ENCODE results near the gene FIGN. TPM values are rescaled to one million over a fixed set of nuclear protein-coding genes. Genes with fewer than 3 reads are reported as not detected.
A peak's percentile ranks its signal among the peaks of the same experiment; 100 is the strongest.

The FIGN gene
- total and polyA plus RNA-seq, 4 experiments from 2014 or later, result not detected

DNA sequence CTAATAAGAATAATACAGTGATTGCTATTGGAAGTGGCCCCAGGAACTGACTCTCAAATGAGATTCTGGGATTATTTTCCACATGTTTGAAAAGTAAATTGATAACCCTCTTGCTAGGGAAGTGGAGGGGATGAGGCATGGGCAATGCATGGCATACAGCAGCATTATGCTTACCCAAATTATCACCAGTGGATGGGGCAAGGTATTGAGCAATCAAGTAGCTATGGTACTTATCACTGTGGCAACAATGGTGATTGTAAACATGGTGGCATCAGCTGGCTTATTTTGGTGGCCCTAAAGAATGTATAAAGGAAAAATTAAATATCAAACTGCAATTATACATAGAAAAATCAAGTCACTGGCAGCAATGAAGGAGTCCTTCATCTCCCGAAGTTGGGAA, 155.1 kb downstream of the FIGN start:
- ChIA-PET POLR2A (ENCODE audit: partially characterized antibody) (no interaction called here), CTCF (ENCODE audit: partially characterized antibody) (no interaction called here)
- no peaks in the 10 kb centered on the region for H3K27me3 ChIP-seq (ENCODE audit: insufficient read depth, low read length)
- Mint-ChIP-seq H3K9me3 (peaks cover 0 to 15% (median 6%) of the 10 kb centered on the region in 8 donors), H3K27me3 (no peaks in the 10 kb centered on the region), H3K27ac (no peak overlapping the region), H3K36me3 (no peaks in the 10 kb centered on the region), H3K4me1 (no peaks in the 10 kb centered on the region), H3K4me3 (no peak overlapping the region)
- H3K4me3 ChIP-seq (ENCODE audit: low read length in 2 of 2), result no peak overlapping the region
- no peaks in the 10 kb centered on the region for H3K4me1 ChIP-seq (ENCODE audit: insufficient read depth, low read length)
- intact Hi-C loops (cut with micrococcal nuclease), result no loop called here
- H3K36me3 ChIP-seq (ENCODE audit: insufficient read depth, low read length), result no peaks in the 10 kb centered on the region
- DNase-seq, result no peak
- no peak overlapping the region for H3K27ac ChIP-seq (ENCODE audit: low read depth, low read length)
- no peaks in the 10 kb centered on the region for H3K9me3 ChIP-seq (ENCODE audit: control insufficient read depth in 1 of 2, low read length in 2 of 2)

DNA sequence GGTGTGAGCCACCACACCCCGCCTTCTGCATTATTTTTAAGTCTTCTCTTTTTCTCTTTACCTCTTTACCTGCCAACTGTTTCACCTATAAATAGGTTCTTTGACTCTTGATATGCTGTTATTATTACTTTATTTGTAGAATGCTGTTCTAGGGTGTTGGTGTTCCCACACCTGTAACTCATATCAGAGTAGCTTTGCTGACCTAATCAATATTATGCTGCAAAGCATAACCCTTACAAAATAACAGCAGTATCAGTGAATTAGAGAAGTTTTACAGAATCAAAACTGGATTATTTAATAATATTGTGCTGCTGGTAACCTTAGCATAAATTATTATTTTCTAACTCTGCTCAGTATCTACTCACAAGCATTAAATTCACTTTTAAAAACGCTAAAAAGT, 161.5 kb downstream of the FIGN start:
- Mint-ChIP-seq H3K9me3 (peaks cover 2 to 19% (median 5%) of the 10 kb centered on the region in 8 donors), H3K27me3 (no peaks in the 10 kb centered on the region), H3K4me1 (no peaks in the 10 kb centered on the region), H3K27ac (no peak overlapping the region), H3K36me3 (no peaks in the 10 kb centered on the region), H3K4me3 (no peak overlapping the region)
- H3K27me3 ChIP-seq (ENCODE audit: insufficient read depth, low read length), result no peaks in the 10 kb centered on the region
- H3K36me3 ChIP-seq (ENCODE audit: insufficient read depth, low read length), result no peaks in the 10 kb centered on the region
- CTCF ChIA-PET (ENCODE audit: partially characterized antibody), result no interaction called here
- intact Hi-C loops (cut with micrococcal nuclease), result no loop called here
- H3K4me3 ChIP-seq (ENCODE audit: low read length in 2 of 2), result no peak overlapping the region
- POLR2A ChIA-PET (ENCODE audit: partially characterized antibody), result no interaction called here
- H3K4me1 ChIP-seq (ENCODE audit: insufficient read depth, low read length), result no peaks in the 10 kb centered on the region
- H3K9me3 ChIP-seq (ENCODE audit: control insufficient read depth in 1 of 2, low read length in 2 of 2), result no peaks in the 10 kb centered on the region
- H3K27ac ChIP-seq (ENCODE audit: low read depth, low read length), result no peak overlapping the region
- no peak for DNase-seq

DNA sequence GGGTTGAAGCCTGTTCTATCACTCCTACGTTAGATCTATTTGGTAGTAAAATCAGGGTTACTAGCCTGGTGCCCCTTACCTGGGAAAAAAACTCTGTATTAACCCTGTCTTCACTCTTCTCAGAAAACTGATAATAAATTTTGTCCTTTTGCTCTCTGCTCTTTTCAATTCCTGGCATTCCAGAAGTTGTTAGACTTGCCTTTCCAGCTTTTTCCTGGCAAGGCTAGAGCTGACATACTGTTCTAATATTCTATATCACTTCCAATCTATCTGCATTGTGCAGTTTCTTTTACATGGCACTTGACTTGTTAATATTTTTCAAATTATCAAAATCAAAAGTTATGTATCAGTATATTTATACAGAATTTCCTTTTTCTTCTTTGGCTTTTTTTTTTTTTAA, 162.2 kb downstream of the FIGN start:
- intact Hi-C loops (cut with micrococcal nuclease), result no loop called here
- H3K27me3 Mint-ChIP-seq, result no peaks in the 10 kb centered on the region
- H3K27ac ChIP-seq (ENCODE audit: low read depth, low read length), result no peak overlapping the region
- H3K4me3 ChIP-seq (ENCODE audit: low read length in 2 of 2), result no peak overlapping the region
- H3K4me1 Mint-ChIP-seq, result no peaks in the 10 kb centered on the region
- H3K9me3 Mint-ChIP-seq, result peaks cover 2 to 19% (median 5%) of the 10 kb centered on the region in 8 donors
- no peaks in the 10 kb centered on the region for H3K36me3 Mint-ChIP-seq
- no peak for DNase-seq
- peak overlapping the region in 1 of 7 donors; percentile 31 for H3K27ac Mint-ChIP-seq
- H3K27me3 ChIP-seq (ENCODE audit: insufficient read depth, low read length), result no peaks in the 10 kb centered on the region
- no peaks in the 10 kb centered on the region for H3K4me1 ChIP-seq (ENCODE audit: insufficient read depth, low read length)
- H3K4me3 Mint-ChIP-seq, result no peak overlapping the region
- H3K9me3 ChIP-seq (ENCODE audit: control insufficient read depth in 1 of 2, low read length in 2 of 2), result no peaks in the 10 kb centered on the region
- ChIA-PET POLR2A (ENCODE audit: partially characterized antibody) (no interaction called here), CTCF (ENCODE audit: partially characterized antibody) (no interaction called here)
- H3K36me3 ChIP-seq (ENCODE audit: insufficient read depth, low read length), result no peaks in the 10 kb centered on the region

DNA sequence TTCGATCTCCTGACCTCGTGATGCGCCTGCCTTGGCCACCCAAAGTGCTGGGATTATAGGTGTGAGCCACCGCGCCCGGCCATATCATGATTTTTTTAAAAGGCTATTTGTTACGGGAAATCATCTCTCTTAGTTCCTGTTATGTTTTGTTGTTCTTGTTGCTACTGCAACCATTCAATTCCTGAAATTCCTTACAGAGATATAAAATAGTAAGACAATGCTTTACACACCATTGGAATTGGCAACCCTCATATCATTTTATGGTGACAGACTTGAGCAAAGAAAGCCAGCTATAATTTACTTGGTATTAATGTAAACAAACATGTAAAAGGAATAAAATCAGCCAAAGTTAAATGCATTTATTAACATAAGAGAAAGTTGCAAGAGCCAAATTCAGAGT, 163.0 kb downstream of the FIGN start:
- Histone ChIP-seq H3K4me3 (ENCODE audit: low read length in 2 of 2) (no peak overlapping the region), H3K36me3 (ENCODE audit: insufficient read depth, low read length) (no peaks in the 10 kb centered on the region), H3K4me1 (ENCODE audit: insufficient read depth, low read length) (no peaks in the 10 kb centered on the region), H3K9me3 (ENCODE audit: control insufficient read depth in 1 of 2, low read length in 2 of 2) (no peaks in the 10 kb centered on the region), H3K27me3 (ENCODE audit: insufficient read depth, low read length) (no peaks in the 10 kb centered on the region), H3K27ac (ENCODE audit: low read depth, low read length) (no peak overlapping the region)
- Mint-ChIP-seq H3K4me3 (no peak overlapping the region), H3K4me1 (no peaks in the 10 kb centered on the region), H3K9me3 (peaks cover 2 to 15% (median 5%) of the 10 kb centered on the region in 8 donors), H3K27ac (no peak overlapping the region), H3K36me3 (no peaks in the 10 kb centered on the region), H3K27me3 (no peaks in the 10 kb centered on the region)
- CTCF ChIA-PET (ENCODE audit: partially characterized antibody), result no interaction called here
- POLR2A ChIA-PET (ENCODE audit: partially characterized antibody), result no interaction called here
- intact Hi-C loops (cut with micrococcal nuclease), result no loop called here
- no peak for DNase-seq

DNA sequence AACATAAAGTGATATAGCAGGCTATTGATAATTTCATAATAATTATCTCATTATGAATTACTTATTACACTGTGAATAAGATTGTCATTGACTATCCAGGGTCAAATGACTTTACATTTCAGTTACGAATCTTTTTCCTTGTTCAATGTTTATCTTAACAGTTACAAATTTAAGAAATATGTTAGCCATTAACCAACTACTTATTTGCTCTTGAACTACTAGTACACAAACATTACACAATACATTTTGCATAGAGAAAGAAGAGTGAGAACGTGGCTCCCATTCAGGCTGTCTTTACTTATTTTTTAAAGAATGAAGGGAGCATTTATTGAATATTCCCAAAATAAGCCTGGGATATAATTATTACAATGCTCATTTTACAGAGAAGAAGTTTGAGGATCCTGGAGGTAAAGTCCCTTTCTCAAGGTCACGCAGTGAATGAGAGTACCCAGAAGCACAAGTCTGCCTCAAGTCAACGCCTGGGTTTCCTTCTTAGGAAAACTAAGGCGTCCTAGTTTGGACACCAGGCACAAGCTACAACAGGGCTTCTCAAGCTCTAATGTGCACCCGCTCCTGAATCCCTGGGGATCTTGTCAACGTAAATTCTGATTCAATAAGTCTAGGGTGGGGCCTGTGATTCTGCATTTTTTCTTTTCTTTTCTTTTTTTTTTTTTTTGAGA, 164.2 kb downstream of the FIGN start:
- H3K27me3 ChIP-seq (ENCODE audit: insufficient read depth, low read length), result no peaks in the 10 kb centered on the region
- Mint-ChIP-seq H3K9me3 (peaks cover 2 to 7% (median 4%) of the 10 kb centered on the region in 8 donors), H3K27ac (no peak overlapping the region), H3K27me3 (no peaks in the 10 kb centered on the region), H3K4me1 (no peaks in the 10 kb centered on the region), H3K36me3 (no peaks in the 10 kb centered on the region), H3K4me3 (no peak overlapping the region)
- H3K27ac ChIP-seq (ENCODE audit: low read depth, low read length), result no peak overlapping the region
- intact Hi-C loops (cut with micrococcal nuclease), result no loop called here
- no peaks in the 10 kb centered on the region for H3K9me3 ChIP-seq (ENCODE audit: control insufficient read depth in 1 of 2, low read length in 2 of 2)
- no peaks in the 10 kb centered on the region for H3K4me1 ChIP-seq (ENCODE audit: insufficient read depth, low read length)
- POLR2A ChIA-PET (ENCODE audit: partially characterized antibody), result no interaction called here
- DNase-seq, result no peak
- H3K36me3 ChIP-seq (ENCODE audit: insufficient read depth, low read length), result no peaks in the 10 kb centered on the region
- CTCF ChIA-PET (ENCODE audit: partially characterized antibody), result no interaction called here
- no peak overlapping the region for H3K4me3 ChIP-seq (ENCODE audit: low read length in 2 of 2)

DNA sequence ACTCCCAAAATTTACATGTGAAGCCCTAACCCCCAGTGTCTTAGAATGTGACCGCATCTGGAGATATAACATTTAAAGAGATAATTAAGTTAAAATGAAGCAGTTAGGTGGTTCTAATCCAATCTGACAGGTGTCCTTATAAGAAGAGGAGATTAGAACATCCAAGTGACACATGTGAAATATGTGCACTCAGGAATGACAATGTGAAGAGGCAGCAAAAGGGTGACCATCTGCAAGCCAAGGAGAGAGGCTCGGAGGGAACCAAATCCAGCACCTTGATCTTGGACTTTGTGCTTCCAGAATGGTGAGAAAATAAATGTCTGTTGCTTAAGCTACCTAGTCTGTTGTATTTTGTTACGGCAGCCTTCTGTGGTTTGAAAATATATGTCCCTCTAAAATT, 165.4 kb downstream of the FIGN start:
- H3K27ac Mint-ChIP-seq, result no peak overlapping the region
- Histone ChIP-seq H3K4me1 (ENCODE audit: insufficient read depth, low read length) (no peaks in the 10 kb centered on the region), H3K9me3 (ENCODE audit: control insufficient read depth in 1 of 2, low read length in 2 of 2) (no peaks in the 10 kb centered on the region), H3K4me3 (ENCODE audit: low read length in 2 of 2) (no peak overlapping the region), H3K36me3 (ENCODE audit: insufficient read depth, low read length) (no peaks in the 10 kb centered on the region), H3K27me3 (ENCODE audit: insufficient read depth, low read length) (no peaks in the 10 kb centered on the region), H3K27ac (ENCODE audit: low read depth, low read length) (no peak overlapping the region)
- H3K9me3 Mint-ChIP-seq, result peaks cover 0 to 7% (median 3%) of the 10 kb centered on the region in 8 donors
- intact Hi-C loops (cut with micrococcal nuclease), result no loop called here
- POLR2A ChIA-PET (ENCODE audit: partially characterized antibody), result no interaction called here
- no peaks in the 10 kb centered on the region for H3K27me3 Mint-ChIP-seq
- no peaks in the 10 kb centered on the region for H3K4me1 Mint-ChIP-seq
- DNase-seq, result no peak
- H3K36me3 Mint-ChIP-seq, result no peaks in the 10 kb centered on the region
- H3K4me3 Mint-ChIP-seq, result no peak overlapping the region
- CTCF ChIA-PET (ENCODE audit: partially characterized antibody), result no interaction called here

DNA sequence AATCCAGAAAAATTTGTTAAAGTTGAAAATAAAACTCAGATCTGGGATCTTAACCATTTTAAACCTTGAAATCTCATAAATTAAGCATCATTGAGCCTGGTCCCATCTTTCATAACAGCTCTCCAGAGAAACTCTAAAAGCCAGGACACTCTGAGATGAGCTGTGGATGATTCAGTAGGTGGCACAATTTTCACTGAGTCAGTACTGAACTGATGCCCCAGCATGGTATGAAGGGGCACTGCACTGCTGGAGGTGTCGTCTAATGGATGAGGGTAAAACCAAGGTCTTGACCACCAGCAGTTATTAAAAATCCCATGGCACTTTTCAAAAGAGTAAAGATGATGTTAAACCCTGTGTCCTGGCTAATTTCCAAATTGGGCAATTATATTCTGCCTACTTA, 170.6 kb downstream of the FIGN start:
- no peaks in the 10 kb centered on the region for H3K27me3 Mint-ChIP-seq
- H3K27ac Mint-ChIP-seq, result no peak overlapping the region
- H3K4me3 Mint-ChIP-seq, result no peak overlapping the region
- Histone ChIP-seq H3K9me3 (ENCODE audit: control insufficient read depth in 1 of 2, low read length in 2 of 2) (no peaks in the 10 kb centered on the region), H3K36me3 (ENCODE audit: insufficient read depth, low read length) (no peaks in the 10 kb centered on the region), H3K27ac (ENCODE audit: low read depth, low read length) (no peak overlapping the region), H3K27me3 (ENCODE audit: insufficient read depth, low read length) (no peaks in the 10 kb centered on the region), H3K4me1 (ENCODE audit: insufficient read depth, low read length) (no peaks in the 10 kb centered on the region), H3K4me3 (ENCODE audit: low read length in 2 of 2) (no peak overlapping the region)
- peaks cover 0 to 9% (median 3%) of the 10 kb centered on the region in 8 donors for H3K9me3 Mint-ChIP-seq
- ChIA-PET CTCF (ENCODE audit: partially characterized antibody) (no interaction called here), POLR2A (ENCODE audit: partially characterized antibody) (no interaction called here)
- no peak for DNase-seq
- H3K4me1 Mint-ChIP-seq, result no peaks in the 10 kb centered on the region
- no peaks in the 10 kb centered on the region for H3K36me3 Mint-ChIP-seq
- intact Hi-C loops (cut with micrococcal nuclease), result no loop called here

DNA sequence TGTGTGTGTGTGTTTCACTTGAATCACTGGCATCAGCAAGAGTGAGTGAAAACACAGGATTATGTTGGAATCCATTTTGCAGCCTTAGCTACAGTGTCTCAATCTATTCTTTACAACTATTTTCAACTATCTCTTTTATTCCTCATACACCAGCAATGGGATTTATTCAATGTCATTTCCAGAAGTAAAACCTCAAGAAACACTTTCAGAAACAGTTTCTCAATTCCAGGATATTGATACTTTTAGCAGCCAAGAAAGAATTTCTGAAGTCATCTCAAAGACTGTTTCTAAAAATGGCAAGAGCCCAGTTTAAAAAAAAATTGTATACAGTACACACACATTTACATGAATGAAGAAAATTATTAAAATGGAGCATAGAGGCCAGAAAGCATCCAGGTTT, 171.6 kb downstream of the FIGN start:
- no peak overlapping the region for H3K4me3 ChIP-seq (ENCODE audit: low read length in 2 of 2)
- Mint-ChIP-seq H3K4me3 (no peak overlapping the region), H3K36me3 (no peaks in the 10 kb centered on the region), H3K27ac (no peak overlapping the region), H3K4me1 (no peaks in the 10 kb centered on the region), H3K9me3 (peaks cover 0 to 11% (median 3%) of the 10 kb centered on the region in 8 donors), H3K27me3 (no peaks in the 10 kb centered on the region)
- H3K4me1 ChIP-seq (ENCODE audit: insufficient read depth, low read length), result no peaks in the 10 kb centered on the region
- H3K27me3 ChIP-seq (ENCODE audit: insufficient read depth, low read length), result no peaks in the 10 kb centered on the region
- no peaks in the 10 kb centered on the region for H3K36me3 ChIP-seq (ENCODE audit: insufficient read depth, low read length)
- no peak for DNase-seq
- ChIA-PET CTCF (ENCODE audit: partially characterized antibody) (no interaction called here), POLR2A (ENCODE audit: partially characterized antibody) (no interaction called here)
- H3K9me3 ChIP-seq (ENCODE audit: control insufficient read depth in 1 of 2, low read length in 2 of 2), result no peaks in the 10 kb centered on the region
- intact Hi-C loops (cut with micrococcal nuclease), result no loop called here
- H3K27ac ChIP-seq (ENCODE audit: low read depth, low read length), result no peak overlapping the region

Data from CD4-positive, alpha-beta memory T cell (primary cell).